KG1 (cell line): ENCODE measurements around the gene KCNC1.

Source experiments
- DNase-seq: peaks from one replicate; lab custom pipeline; 2025; lab: John Stamatoyannopoulos, UW

KCNC1 gene

GRCh38 chr11:17793642-17794170 is 59.1 kb downstream of the KCNC1 start:
- DNase-seq: no peak

GRCh38 chr11:17794981-17795380 is 60.4 kb downstream of the KCNC1 start:
- no peak for DNase-seq

- DNase-seq: no peak
Observed at GRCh38 chr11:17796154-17796553, 61.6 kb downstream of the KCNC1 start.

- DNase-seq: no peak
Observed at GRCh38 chr11:17798253-17798652, 63.7 kb downstream of the KCNC1 start.

GRCh38 chr11:17798716-17799115 is 64.1 kb downstream of the KCNC1 start:
- DNase-seq: no peak

DNA sequence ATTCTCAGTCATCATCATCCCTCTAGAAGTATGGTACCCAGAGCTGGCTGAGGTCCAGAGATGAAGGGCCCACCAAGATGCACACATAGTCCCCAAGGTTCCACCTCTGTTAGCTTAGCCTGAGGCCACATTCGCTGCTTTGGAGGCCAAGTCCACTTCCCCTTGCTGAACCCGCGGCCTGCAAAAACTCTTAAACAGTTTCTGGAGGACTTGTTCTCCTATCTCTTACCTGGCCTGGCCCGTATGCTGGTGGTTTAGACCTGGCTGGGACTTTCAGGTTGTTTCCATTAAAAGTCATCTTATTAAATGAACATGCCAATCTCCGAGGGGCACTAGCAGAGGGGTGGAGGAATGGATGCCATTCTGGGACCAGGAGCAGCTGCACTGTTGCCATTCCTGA is 64.6 kb downstream of the KCNC1 start:
- no peak for DNase-seq

- DNase-seq: no peak
Observed at GRCh38 chr11:17801166-17801565, 66.6 kb downstream of the KCNC1 start.

GRCh38 chr11:17802491-17802890 is 67.9 kb downstream of the KCNC1 start:
- no peak for DNase-seq

- DNase-seq: no peak
Observed at GRCh38 chr11:17803754-17804334, 69.3 kb downstream of the KCNC1 start.

DNA sequence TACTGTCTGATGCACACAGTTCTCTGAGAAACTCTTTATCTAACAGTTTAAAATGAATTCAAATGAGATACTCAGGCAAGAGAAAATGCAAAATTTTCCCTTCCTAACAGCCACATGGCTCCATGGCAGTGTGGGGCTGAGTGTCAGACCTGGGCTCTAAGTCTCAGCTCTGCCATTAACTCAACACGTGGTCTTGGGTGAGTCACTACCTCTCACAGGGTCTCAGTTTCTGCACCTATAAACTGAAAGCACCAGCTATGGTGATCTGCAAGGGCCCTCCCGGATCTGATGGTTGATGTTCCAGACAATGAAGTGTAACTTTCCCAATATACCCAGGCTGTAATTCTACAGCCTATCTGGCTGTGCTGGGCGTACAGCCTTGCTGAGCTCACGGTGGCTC is 70.5 kb downstream of the KCNC1 start:
- no peak for DNase-seq

GRCh38 chr11:17805873-17806272 is 71.3 kb downstream of the KCNC1 start:
- DNase-seq: no peak

DNA sequence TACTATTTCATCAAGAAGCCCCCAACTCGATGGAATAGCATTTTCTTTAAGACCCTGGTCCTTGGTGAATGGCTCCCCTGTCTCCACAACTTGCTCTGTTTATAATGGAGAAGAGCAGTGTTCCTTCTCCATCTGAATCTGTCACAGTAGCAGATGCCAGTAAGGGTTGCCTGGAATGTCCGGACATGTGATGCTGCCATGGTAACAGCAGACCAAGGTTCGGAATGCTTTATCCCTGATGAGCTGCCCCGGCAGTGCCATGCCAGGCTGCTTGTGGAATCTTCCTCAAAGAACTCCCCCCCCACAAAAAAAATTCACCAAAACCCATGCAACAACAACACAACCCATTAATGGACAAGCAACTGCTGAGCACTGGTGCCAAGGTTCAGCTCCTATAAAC is 72.5 kb downstream of the KCNC1 start:
- no peak for DNase-seq

- no peak for DNase-seq
Observed at GRCh38 chr11:17810041-17810440, 75.5 kb downstream of the KCNC1 start.

- no peak for DNase-seq
Observed at GRCh38 chr11:17810746-17811145, 76.2 kb downstream of the KCNC1 start.

- DNase-seq: no peak
Observed at GRCh38 chr11:17811352-17811751, 76.8 kb downstream of the KCNC1 start.

GRCh38 chr11:17812091-17812864 is 77.7 kb downstream of the KCNC1 start:
- no peak for DNase-seq

DNA sequence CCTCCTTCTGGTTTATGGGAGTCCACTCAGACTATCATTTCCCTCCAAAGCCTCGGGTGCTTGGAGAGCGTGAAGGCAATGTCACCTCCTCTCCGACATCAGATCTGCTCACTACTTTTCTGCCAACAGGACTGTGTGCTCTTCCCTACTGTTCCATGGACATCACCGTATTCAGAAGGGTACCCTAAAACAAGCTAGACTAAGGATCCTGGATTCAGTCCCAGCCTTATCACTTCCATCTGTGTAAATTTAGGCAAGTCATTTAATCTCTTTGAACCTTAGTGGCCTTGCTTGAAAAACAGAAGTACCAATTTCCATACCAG is 78.2 kb downstream of the KCNC1 start:
- no peak for DNase-seq

- no peak for DNase-seq
Observed at GRCh38 chr11:17813391-17814059, 78.9 kb downstream of the KCNC1 start.

DNA sequence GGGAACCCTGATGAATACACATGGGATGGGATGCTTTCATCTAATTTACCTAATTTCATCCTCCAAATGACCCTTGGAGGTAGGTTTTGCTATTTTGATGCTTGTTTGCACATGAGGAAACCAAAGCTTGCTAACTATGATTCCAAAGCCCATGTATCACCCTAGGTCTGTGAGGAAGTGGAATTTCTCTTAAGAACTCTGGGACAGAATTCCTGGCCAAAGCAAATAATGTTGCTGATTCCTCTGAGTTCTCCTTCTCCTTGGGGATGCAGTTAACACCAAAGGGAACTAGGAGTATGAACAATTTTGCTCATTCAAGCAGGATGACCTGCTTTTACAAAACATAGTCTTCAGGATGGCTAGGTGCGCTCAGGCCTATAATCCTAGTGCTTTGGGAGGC is 80.0 kb downstream of the KCNC1 start:
- DNase-seq: no peak

GRCh38 chr11:17816232-17816931 is 81.8 kb downstream of the KCNC1 start:
- no peak for DNase-seq

GRCh38 chr11:17821648-17822400 is 87.2 kb downstream of the KCNC1 start:
- no peak for DNase-seq

DNA sequence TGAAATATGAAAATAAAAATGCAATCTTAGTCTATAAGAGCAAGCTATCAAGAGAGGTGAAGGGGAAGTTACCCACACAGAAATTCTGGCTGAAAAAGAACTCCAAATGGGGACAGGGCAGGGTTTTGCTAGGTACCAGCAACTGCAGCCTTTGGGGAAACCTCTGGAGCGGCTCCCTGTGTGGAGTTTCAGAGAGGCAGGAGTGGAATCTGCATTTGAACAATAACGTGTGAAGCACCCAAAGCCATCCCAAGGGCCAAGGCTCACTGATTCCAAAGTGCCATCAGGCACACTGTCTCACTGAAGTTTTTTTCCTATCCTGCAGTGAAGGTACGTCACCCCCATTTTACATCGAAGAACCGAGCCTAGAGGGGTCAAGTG is 87.8 kb downstream of the KCNC1 start:
- DNase-seq: no peak
